Suprapubic skin (tissue), 3 donors: ENCODE results near the gene AMMECR1L.

Experiments used
- POLR2A ChIP-seq, 2 donors: fragments of 450-650 bp; IDR thresholded peaks; one replicate each; pipeline ENCODE4 v1.6.1; 2017; ENCODE audit warnings: antibody characterized with exemption in 2 of 2, mild to moderate bottlenecking in 2 of 2, moderate library complexity in 2 of 2
- TF ChIP-seq, protein P1 (sequence below), 2 donors: fragments of 200-600 bp in 1 of 2; fragments of 450-650 bp in 1 of 2; sonication (generic) in 1 of 2; IDR thresholded peaks; one replicate each; pipeline ENCODE4 v1.5.1; 2016 to 2019; ENCODE audit warnings: antibody characterized with exemption in 2 of 2, mild to moderate bottlenecking in 1 of 2, moderate library complexity in 1 of 2

GRCh38 chr2:127888772-127889171 lies 3.0 kb upstream of the AMMECR1L start:
- TF ChIP-seq, protein P1, sequence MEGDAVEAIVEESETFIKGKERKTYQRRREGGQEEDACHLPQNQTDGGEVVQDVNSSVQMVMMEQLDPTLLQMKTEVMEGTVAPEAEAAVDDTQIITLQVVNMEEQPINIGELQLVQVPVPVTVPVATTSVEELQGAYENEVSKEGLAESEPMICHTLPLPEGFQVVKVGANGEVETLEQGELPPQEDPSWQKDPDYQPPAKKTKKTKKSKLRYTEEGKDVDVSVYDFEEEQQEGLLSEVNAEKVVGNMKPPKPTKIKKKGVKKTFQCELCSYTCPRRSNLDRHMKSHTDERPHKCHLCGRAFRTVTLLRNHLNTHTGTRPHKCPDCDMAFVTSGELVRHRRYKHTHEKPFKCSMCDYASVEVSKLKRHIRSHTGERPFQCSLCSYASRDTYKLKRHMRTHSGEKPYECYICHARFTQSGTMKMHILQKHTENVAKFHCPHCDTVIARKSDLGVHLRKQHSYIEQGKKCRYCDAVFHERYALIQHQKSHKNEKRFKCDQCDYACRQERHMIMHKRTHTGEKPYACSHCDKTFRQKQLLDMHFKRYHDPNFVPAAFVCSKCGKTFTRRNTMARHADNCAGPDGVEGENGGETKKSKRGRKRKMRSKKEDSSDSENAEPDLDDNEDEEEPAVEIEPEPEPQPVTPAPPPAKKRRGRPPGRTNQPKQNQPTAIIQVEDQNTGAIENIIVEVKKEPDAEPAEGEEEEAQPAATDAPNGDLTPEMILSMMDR (IDR thresholded peaks at IDR 0.05), result no peak
- TF ChIP-seq POLR2A (IDR thresholded peaks at IDR 0.05), result no peak
